ENCODE data around the gene NBDY.

GRCh38 chrX:56800801-56801200 is 71.8 kb downstream of the NBDY start:
- no peak for TF ChIP-seq E2F1 (CRISPR knock-in tag; IDR thresholded peaks at IDR 0.05)
- TF ChIP-seq CBFB (CRISPR knock-in tag; IDR thresholded peaks at IDR 0.05; ENCODE audit: low read depth), result no peak
- TF ChIP-seq CTCF (IDR thresholded peaks at IDR 0.05), result no peak
- no peak for TF ChIP-seq NFYB (CRISPR knock-in tag; conservative IDR thresholded peaks at IDR 0.05; ENCODE audit: low read depth)
- TF ChIP-seq FOXJ3 (CRISPR knock-in tag; IDR thresholded peaks at IDR 0.05; ENCODE audit: borderline replicate concordance), result no peak
- TF ChIP-seq MAX (CRISPR knock-in tag; IDR thresholded peaks at IDR 0.05), result no peak
- no peak for TF ChIP-seq ZNF512 (CRISPR knock-in tag; IDR thresholded peaks at IDR 0.05; ENCODE audit: borderline replicate concordance)
- no peak for TF ChIP-seq JUN (CRISPR knock-in tag; IDR thresholded peaks at IDR 0.05)
- TF ChIP-seq NR2C2 (CRISPR knock-in tag; IDR thresholded peaks at IDR 0.05), result no peak
- TF ChIP-seq SP1 (CRISPR knock-in tag; conservative IDR thresholded peaks at IDR 0.05), result no peak
- no peak for TF ChIP-seq TEAD4 (CRISPR knock-in tag; IDR thresholded peaks at IDR 0.05)
- TF ChIP-seq ZSCAN18 (CRISPR knock-in tag; IDR thresholded peaks at IDR 0.05), result no peak
- TF ChIP-seq ZNF317 (CRISPR knock-in tag; IDR thresholded peaks at IDR 0.05; ENCODE audit: borderline replicate concordance, low read depth), result no peak
- TF ChIP-seq ZNF532 (CRISPR knock-in tag; IDR thresholded peaks at IDR 0.05; ENCODE audit: borderline replicate concordance), result no peak
